ENCODE measurements around the gene SPHKAP.

GRCh38 chr2:228016402-228016801 lies 165.1 kb downstream of the SPHKAP start:
- TF ChIP-seq ZNF384 (IDR thresholded peaks at IDR 0.05) (no peak), FOXK2 (IDR thresholded peaks at IDR 0.05) (no peak), SP1 (IDR thresholded peaks at IDR 0.05) (no peak), ARNT (IDR thresholded peaks at IDR 0.05) (no peak), ELF4 (IDR thresholded peaks at IDR 0.05) (no peak), PKNOX1 (IDR thresholded peaks at IDR 0.05) (no peak), TARDBP (IDR thresholded peaks at IDR 0.05) (no peak), HDGF (IDR thresholded peaks at IDR 0.05; ENCODE audit: borderline replicate concordance) (no peak), BHLHE40 (IDR thresholded peaks at IDR 0.05; ENCODE audit: borderline replicate concordance) (no peak), SUZ12 (IDR thresholded peaks at IDR 0.05) (no peak), FOXA1 (IDR thresholded peaks at IDR 0.05) (no peak)
